K562 (cell line): ENCODE data around the gene WBP1L. TPM values are rescaled to one million over a fixed set of nuclear protein-coding genes. Genes with fewer than 3 reads are reported as not detected.
A peak's percentile ranks its signal among the peaks of the same experiment; 100 is the strongest.

Source experiments
- ATAC-seq: fragments of 200-7000 bp; cut with Tn5 transposase; 3 replicates; pipeline ENCODE4 v1.9.1; 2020; ENCODE audit warnings: moderate library complexity
- BruUV-seq: library from RNA; stranded (reverse); fragments of 400-500 nt; replicated peaks from 2 replicates; lab custom pipeline; 2021; lab: Mats Ljungman, UMichigan
- CTCF ChIA-PET: fragments of 300-600 bp; formaldehyde crosslinking; extraction: SDS; loops from one replicate; lab custom pipeline; 2021; ENCODE audit warnings: low intra/inter-chr PET ratio; lab: Yijun Ruan, JAX
- POLR2A ChIA-PET: fragments of 300-600, 350-650 bp; sonication (Branson Sonifier 250); formaldehyde crosslinking; extraction: SDS; loops from one replicate; lab custom pipeline; 2021; ENCODE audit warnings: antibody characterized with exemption, inconsistent platforms; lab: Yijun Ruan, JAX
- DNase-seq, 4 experiments: peaks; one replicate each; pipeline versions ENCODE4 v3.0.0 to v3.0.0-alpha.2; 2011 to 2018; ENCODE audit warnings: low spot score in 3 of 4, mixed read lengths in 3 of 4; ENCODE audit errors: extremely low read depth in 1 of 4
- FAIRE-seq: peaks from 2 replicates; lab custom pipeline; 2011; peaks lifted over from hg19 to GRCh38; lab: Jason Lieb, UNC
- H2AFZ ChIP-seq: 2 replicates; pipeline ENCODE4 v1.6.0; 2011; ENCODE audit warnings: low read depth, low read length, control low read depth, inconsistent platforms
- H3K27ac ChIP-seq: fragments of 200-600 bp; 3 replicates; pipeline ENCODE4 v1.8.0; 2011; ENCODE audit warnings: low read depth, mild to moderate bottlenecking, control low read depth, inconsistent platforms, low read length, moderate library complexity, mixed read lengths; ENCODE audit errors: extremely low read depth
- H3K27me3 ChIP-seq, 2 experiments: fragments of 300-600 bp in 1 of 2; 2 replicates in 1 of 2; 3 replicates in 1 of 2; pipeline versions ENCODE4 v1.6.0 to v1.8.0; 2011; ENCODE audit warnings: inconsistent platforms in 2 of 2, low read length in 2 of 2, mild to moderate bottlenecking in 1 of 2, mixed read lengths in 1 of 2, moderate library complexity in 1 of 2; ENCODE audit not compliant: control insufficient read depth in 2 of 2, insufficient read depth in 2 of 2
- H3K36me3 ChIP-seq: fragments of 300-600 bp; 3 replicates; pipeline ENCODE4 v1.8.0; 2011; ENCODE audit warnings: mild to moderate bottlenecking, low read length, inconsistent platforms; ENCODE audit not compliant: control insufficient read depth, insufficient read depth
- H3K4me1 ChIP-seq, 2 experiments: fragments of 200-600 bp in 1 of 2; replicated peaks in 1 of 2; 2 replicates in 1 of 2; 3 replicates in 1 of 2; pipeline versions ENCODE4 v1.5.1 to v1.8.0; 2011; ENCODE audit warnings: inconsistent platforms in 2 of 2, low read length in 2 of 2, mild to moderate bottlenecking in 1 of 2, mixed read lengths in 1 of 2, moderate library complexity in 1 of 2; ENCODE audit not compliant: control insufficient read depth in 2 of 2, insufficient read depth in 2 of 2
- H3K4me2 ChIP-seq: 2 replicates; pipeline ENCODE4 v1.6.1; 2011; ENCODE audit warnings: low read length, control low read depth, inconsistent platforms, mixed read lengths; ENCODE audit not compliant: insufficient read depth
- H3K4me3 ChIP-seq: fragments of 200-600 bp; sonication (generic), shearing (Covaris generic); 2 replicates; pipeline ENCODE4 v1.5.1; 2016; ENCODE audit warnings: control low read depth, inconsistent platforms
- H3K79me2 ChIP-seq: fragments of 200-600 bp; 3 replicates; pipeline ENCODE4 v1.8.0; 2011; ENCODE audit warnings: low read length, inconsistent platforms; ENCODE audit not compliant: control insufficient read depth, insufficient read depth
- H3K9ac ChIP-seq, 2 experiments: 2 replicates each; pipeline versions ENCODE4 v1.6.0 to v1.6.1; 2011; ENCODE audit warnings: low read depth in 2 of 2, low read length in 2 of 2, control low read depth in 1 of 2, inconsistent platforms in 1 of 2, mild to moderate bottlenecking in 1 of 2, mixed read lengths in 1 of 2; ENCODE audit not compliant: insufficient read depth in 1 of 2
- H3K9me1 ChIP-seq: one replicate; pipeline ENCODE4 v1.6.0; 2011; ENCODE audit warnings: inconsistent platforms, mild to moderate bottlenecking, low read length, moderate library complexity; ENCODE audit not compliant: control insufficient read depth, insufficient read depth
- H3K9me3 ChIP-seq: replicated peaks from 2 replicates; pipeline ENCODE4 v1.5.1; 2011; ENCODE audit warnings: low read depth, low read length, inconsistent platforms; ENCODE audit not compliant: control insufficient read depth, insufficient read depth
- H4K20me1 ChIP-seq: replicated peaks from 2 replicates; pipeline ENCODE4 v1.6.1; 2011; ENCODE audit warnings: low read length, inconsistent platforms, mixed read lengths; ENCODE audit not compliant: control insufficient read depth, insufficient read depth
- BHLHE40 ChIP-seq: IDR thresholded peaks from 2 replicates; pipeline ENCODE4 v1.6.1; 2011; ENCODE audit warnings: low read length, improper control_type of control experiment
- CHCHD3 ChIP-seq: fragments of 250-450 bp; sonication (Bioruptor Pico); IDR thresholded peaks from 2 replicates; pipeline ENCODE4 v2.1.2; 2022; ENCODE audit warnings: mild to moderate bottlenecking
- CHD1 ChIP-seq: fragments of 200-600 bp; sonication (generic); IDR thresholded peaks from one replicate; pipeline ENCODE4 v1.6.1; 2012; ENCODE audit warnings: mild to moderate bottlenecking, moderate library complexity, low read length, inconsistent platforms
- KDM5B ChIP-seq: fragments of 200-600 bp; sonication (generic); IDR thresholded peaks from 2 replicates; pipeline ENCODE4 v1.6.1; 2012; ENCODE audit warnings: low read depth, mild to moderate bottlenecking, moderate library complexity, low read length, control low read depth, inconsistent platforms; ENCODE audit not compliant: insufficient replicate concordance
- NR2C1 ChIP-seq, 2 experiments: fragments of 450-650 bp; IDR thresholded peaks; 2 replicates each; pipeline ENCODE4 v1.6.1; 2017; ENCODE audit warnings: mild to moderate bottlenecking in 2 of 2, antibody characterized with exemption in 1 of 2, inconsistent platforms in 1 of 2, missing compliant biosample characterization in 1 of 2, missing genetic modification characterization in 1 of 2
- PCBP1 ChIP-seq: fragments of 200-400 bp; formaldehyde crosslinking; IDR thresholded peaks from 2 replicates; pipeline ENCODE4 v1.6.1; 2018; ENCODE audit warnings: mild to moderate bottlenecking, low read depth, low read length; ENCODE audit not compliant: poor library complexity, severe bottlenecking
- RCOR1 ChIP-seq, 2 experiments: IDR thresholded peaks; 2 replicates each; pipeline ENCODE4 v1.6.1; 2012; ENCODE audit warnings: low read depth in 2 of 2, low read length in 2 of 2, borderline replicate concordance in 1 of 2, improper control_type of control experiment in 1 of 2
- XRCC5 ChIP-seq: fragments of 200-400 bp; formaldehyde crosslinking; IDR thresholded peaks from 2 replicates; pipeline ENCODE4 v1.6.1; 2017; ENCODE audit warnings: low read depth, mild to moderate bottlenecking, low read length
- WGBS: fragments of 100-300 bp; shearing (Covaris generic); methylation state at CpG from one replicate; pipeline ENCODE4 v1.1.6; 2016; ENCODE audit warnings: low coverage, mixed read lengths; ENCODE audit not compliant: insufficient coverage; ENCODE audit errors: missing lambda C conversion rate; 5-methylcytosine and 5-hydroxymethylcytosine counted together
- in situ Hi-C: fragments of 300-500 bp; cut with MboI; formaldehyde crosslinking; loops from 4 replicates; pipeline ENCODE4 v1.15.0; 2018; ENCODE audit warnings: inconsistent platforms, mixed read lengths
- intact Hi-C: fragments of 100-400 bp; cut with micrococcal nuclease; formaldehyde crosslinking; loops from 2 replicates; pipeline ENCODE4 v1.14.2; 2022
- polyA plus RNA-seq, 8 experiments: library from polyadenylated mRNA; depleted of rRNA in 4 of 8; stranded (reverse) in 5 of 8; unstranded in 3 of 8; fragments of >200 nt; fragmentation: Nextera tagmentation in 2 of 8; fragmentation: Illumina TruSeq in 1 of 8; extraction: Ambion mirVana in 2 of 8; extraction: Trizol in 1 of 8; gene quantifications; 2 replicates each; pipeline versions ENCODE4 v1.2.1 to v1.2.3, GENCODE V29; 2011 to 2014; ENCODE audit warnings: inconsistent platforms in 1 of 8, missing spikeins in 1 of 8
- total RNA-seq, 7 experiments: library from RNA; depleted of rRNA in 6 of 7; stranded (reverse); fragments of >200 nt in 6 of 7; fragmentation: Illumina TruSeq in 2 of 7; extraction: Trizol in 2 of 7; gene quantifications; 2 replicates each; pipeline versions ENCODE4 v1.2.1 to v1.2.3, GENCODE V29; 2011 to 2021; ENCODE audit warnings: low replicate concordance in 1 of 7
- TF ChIP-seq, protein P1 (sequence below): fragments of 250-450 bp; sonication (Bioruptor Pico); IDR thresholded peaks from 2 replicates; pipeline ENCODE4 v1.8.0; 2021; ENCODE audit warnings: moderate library complexity, mild to moderate bottlenecking, inconsistent platforms
- TF ChIP-seq, protein P2 (sequence below), 3 experiments: IDR thresholded peaks in 2 of 3; conservative IDR thresholded peaks in 1 of 3; 2 replicates each; pipeline ENCODE4 v1.5.1; 2011 to 2012; ENCODE audit warnings: low read length in 3 of 3, mild to moderate bottlenecking in 3 of 3, control low read depth in 2 of 3, improper control_type of control experiment in 1 of 3, inconsistent platforms in 1 of 3, low read depth in 1 of 3, mixed read lengths in 1 of 3, moderate library complexity in 1 of 3; ENCODE audit not compliant: insufficient read depth in 2 of 3
- TF ChIP-seq, protein P3 (sequence below): fragments of 250-450 bp; sonication (Bioruptor Pico); IDR thresholded peaks from 2 replicates; pipeline ENCODE4 v1.9.0; 2021; ENCODE audit warnings: mild to moderate bottlenecking

The WBP1L gene
- total and polyA plus RNA-seq, 9 of the 15 experiments (the other 6 are each of a cell fraction or from before 2014, with no cell fraction given): 3.2 to 14.4 (median 11.3) TPM

DNA sequence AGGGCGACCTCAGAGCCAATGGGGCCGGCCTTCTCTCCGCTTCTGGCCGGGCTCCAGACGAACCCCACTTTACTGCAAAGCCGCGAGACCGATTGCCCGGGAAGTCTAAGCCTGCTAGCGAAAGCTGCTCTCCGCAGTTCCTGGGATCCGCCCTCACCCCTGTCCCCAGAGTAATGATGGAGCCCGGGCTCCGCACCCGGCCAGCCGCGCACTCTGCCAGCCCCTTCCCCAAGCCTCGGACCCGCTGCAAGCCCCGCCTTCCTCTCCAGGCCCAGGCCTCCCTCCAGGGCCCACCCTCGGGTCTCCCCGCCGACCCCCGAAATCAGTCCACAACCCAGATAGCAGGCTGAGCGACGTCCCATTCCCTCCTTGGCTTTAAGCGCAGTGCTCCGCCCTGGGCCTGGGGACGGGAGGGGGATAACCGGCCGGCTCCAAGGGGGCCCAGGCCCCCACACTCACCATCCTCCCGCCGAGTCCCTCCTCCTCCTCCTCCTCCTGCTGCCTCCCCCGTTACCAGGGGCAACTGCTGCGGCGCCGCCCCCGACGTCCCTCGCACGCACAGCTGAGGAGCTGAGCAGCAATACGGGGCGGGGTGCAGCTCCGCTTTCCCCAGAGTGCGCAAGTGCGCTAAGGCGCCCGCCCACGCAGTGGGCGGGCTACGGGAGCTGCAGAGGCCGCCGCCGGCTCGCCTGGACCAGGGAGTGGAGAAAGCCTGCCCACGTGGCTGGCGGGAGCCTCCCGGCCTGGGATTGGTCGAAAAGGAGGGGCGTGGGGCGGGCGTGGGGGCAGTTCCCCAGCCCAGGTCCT is 29.7 kb upstream of the WBP1L start, which contains the start of gene ARL3:
TSS of gene ARL3 (minus strand) at position 584 of the 807 bp plus-strand sequence. CDS start at position 462, 122 bp downstream.
- Histone ChIP-seq H3K9me1 (no peaks in the 10 kb centered on the region), H3K4me2 (peak within 1 kb of the TSS; percentile 87), H3K4me3 (peak within 1 kb of the TSS; percentile 95), H3K36me3 (peaks cover 15% of the 10 kb centered on the region; the same call in 2 of the 3 replicates), H3K9me3 (no peaks in the 10 kb centered on the region), H3K27ac (peak within 1 kb of the TSS; percentile 83), H3K4me1 (peaks cover 20% of the 10 kb centered on the region in 2 experiments; a peak in 4 of 5 replicates), H3K27me3 (no peaks in the 10 kb centered on the region), H4K20me1 (no peaks in the 10 kb centered on the region), H3K79me2 (peaks cover 76% of the 10 kb centered on the region), H2AFZ (peak within 1 kb of the TSS; percentile 87), H3K9ac (peak within 1 kb of the TSS; percentile 71 to 91)
- no TSS peak for BruUV-seq
- under 1% methylated on average over 38 of the region's 62 CpGs for WGBS
- ATAC-seq: peak; percentile 91
- intact Hi-C loops (loop anchor here (5.0 kb wide), 2 partner anchors 42 to 67 kb away; no protein-coding TSS in a partner anchor), in situ Hi-C loops (no loop called here)
- POLR2A ChIA-PET: interaction anchor here (0.5 to 1.6 kb wide), 11 partner anchors 11 to 1680 kb away, joined by 3 to 5 read pairs (median 3); partner anchors contain the start of genes CNNM2, TRIM8 and WBP1L
- peak; percentile 93 to 97 (median 95) for DNase-seq
- CTCF ChIA-PET: no interaction called here
- FAIRE-seq: peak; percentile 62
- TF ChIP-seq PCBP1 (peak; percentile 47), NR2C1 (IDR thresholded peaks at IDR 0.05) (no peak), NR2C1 (tag; IDR thresholded peaks at IDR 0.05) (no peak), RCOR1 (IDR thresholded peaks at IDR 0.05; ENCODE audit: borderline replicate concordance in 1 of 2, low read depth in 2 of 2, low read length in 2 of 2) (peak in 1 of 2 experiments; percentile 38; a peak in 1 of 4 replicates), CHD1 (no peak), XRCC5 (0 out of 2 replicates have a peak, but pooled peaks have one; percentile 40), BHLHE40 (0 out of 2 replicates have a peak, but pooled peaks have one; percentile 13), CHCHD3 (CRISPR knock-in tag) (no peak), KDM5B (peak; percentile 2)
- TF ChIP-seq, protein P1, sequence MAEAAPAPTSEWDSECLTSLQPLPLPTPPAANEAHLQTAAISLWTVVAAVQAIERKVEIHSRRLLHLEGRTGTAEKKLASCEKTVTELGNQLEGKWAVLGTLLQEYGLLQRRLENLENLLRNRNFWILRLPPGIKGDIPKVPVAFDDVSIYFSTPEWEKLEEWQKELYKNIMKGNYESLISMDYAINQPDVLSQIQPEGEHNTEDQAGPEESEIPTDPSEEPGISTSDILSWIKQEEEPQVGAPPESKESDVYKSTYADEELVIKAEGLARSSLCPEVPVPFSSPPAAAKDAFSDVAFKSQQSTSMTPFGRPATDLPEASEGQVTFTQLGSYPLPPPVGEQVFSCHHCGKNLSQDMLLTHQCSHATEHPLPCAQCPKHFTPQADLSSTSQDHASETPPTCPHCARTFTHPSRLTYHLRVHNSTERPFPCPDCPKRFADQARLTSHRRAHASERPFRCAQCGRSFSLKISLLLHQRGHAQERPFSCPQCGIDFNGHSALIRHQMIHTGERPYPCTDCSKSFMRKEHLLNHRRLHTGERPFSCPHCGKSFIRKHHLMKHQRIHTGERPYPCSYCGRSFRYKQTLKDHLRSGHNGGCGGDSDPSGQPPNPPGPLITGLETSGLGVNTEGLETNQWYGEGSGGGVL (CRISPR knock-in tag): no peak
- TF ChIP-seq, protein P2, sequence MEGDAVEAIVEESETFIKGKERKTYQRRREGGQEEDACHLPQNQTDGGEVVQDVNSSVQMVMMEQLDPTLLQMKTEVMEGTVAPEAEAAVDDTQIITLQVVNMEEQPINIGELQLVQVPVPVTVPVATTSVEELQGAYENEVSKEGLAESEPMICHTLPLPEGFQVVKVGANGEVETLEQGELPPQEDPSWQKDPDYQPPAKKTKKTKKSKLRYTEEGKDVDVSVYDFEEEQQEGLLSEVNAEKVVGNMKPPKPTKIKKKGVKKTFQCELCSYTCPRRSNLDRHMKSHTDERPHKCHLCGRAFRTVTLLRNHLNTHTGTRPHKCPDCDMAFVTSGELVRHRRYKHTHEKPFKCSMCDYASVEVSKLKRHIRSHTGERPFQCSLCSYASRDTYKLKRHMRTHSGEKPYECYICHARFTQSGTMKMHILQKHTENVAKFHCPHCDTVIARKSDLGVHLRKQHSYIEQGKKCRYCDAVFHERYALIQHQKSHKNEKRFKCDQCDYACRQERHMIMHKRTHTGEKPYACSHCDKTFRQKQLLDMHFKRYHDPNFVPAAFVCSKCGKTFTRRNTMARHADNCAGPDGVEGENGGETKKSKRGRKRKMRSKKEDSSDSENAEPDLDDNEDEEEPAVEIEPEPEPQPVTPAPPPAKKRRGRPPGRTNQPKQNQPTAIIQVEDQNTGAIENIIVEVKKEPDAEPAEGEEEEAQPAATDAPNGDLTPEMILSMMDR (IDR thresholded peaks at IDR 0.05 in 2 of 3, conservative IDR thresholded peaks at IDR 0.05 in 1 of 3; ENCODE audit: insufficient read depth in 2 of 3, low read depth in 1 of 3, low read length in 3 of 3): peak in 1 of 3 experiments; percentile 51; a peak in 3 of 6 replicates
- TF ChIP-seq, protein P3, sequence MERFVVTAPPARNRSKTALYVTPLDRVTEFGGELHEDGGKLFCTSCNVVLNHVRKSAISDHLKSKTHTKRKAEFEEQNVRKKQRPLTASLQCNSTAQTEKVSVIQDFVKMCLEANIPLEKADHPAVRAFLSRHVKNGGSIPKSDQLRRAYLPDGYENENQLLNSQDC (CRISPR knock-in tag): no peak
